ENCODE measurements around the gene CS. TPM values are rescaled to one million over a fixed set of nuclear protein-coding genes. Genes with fewer than 3 reads are reported as not detected.
A peak's percentile ranks its signal among the peaks of the same experiment; 100 is the strongest.
"Not testable (repeated sequence)": the region's sequence is repeated elsewhere in the genome, so short reads cannot be mapped to it uniquely, and the experiment has no call there.

The CS gene
- total RNA-seq, 1 experiment from 2014 or later, result 109 TPM

- DNase-seq (ENCODE audit: low read depth in 1 of 2, low spot score in 2 of 2), result no peak
- Histone ChIP-seq H3K27ac (peak overlapping the region; percentile 97), H3K4me3 (peak overlapping the region; percentile 47)
Observed at GRCh38 chr12:56333197-56333678, 33.1 kb upstream of the CS start.

DNA sequence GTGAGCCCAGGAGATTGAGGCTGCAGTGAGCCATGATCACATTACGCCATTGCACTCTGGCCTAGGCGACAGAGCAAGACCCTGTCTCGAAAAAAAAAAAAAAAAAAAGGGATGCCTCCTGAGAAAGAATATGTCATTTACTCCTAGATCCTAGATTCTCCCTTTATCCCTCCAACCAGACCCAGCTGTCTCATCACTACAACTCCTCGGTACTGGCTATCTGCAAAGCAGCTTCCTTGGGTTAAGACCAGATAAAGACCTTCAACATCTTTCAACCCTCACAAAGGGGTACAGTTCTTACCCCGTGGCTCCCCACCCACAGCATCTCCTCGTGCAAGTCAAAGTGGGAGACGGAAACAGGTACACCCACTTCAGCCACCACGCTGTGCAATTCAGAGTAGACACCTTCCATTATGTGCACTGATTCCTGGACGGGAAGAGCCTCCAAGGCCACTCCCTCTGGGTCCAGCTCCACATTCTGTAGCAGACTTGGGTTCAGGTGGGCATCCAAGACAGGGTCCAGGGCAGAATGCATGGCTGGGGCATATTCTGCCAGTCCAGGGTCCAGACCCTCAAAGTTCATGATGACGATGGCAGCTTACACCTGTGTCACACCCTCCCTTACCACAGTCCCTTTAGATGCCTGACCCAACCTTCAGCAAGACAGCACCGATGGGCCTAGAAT, 32.5 kb upstream of the CS start:
- Histone ChIP-seq H3K9me3 (replicated peaks) (no peaks in the 10 kb centered on the region), H3K27me3 (replicated peaks) (no peaks in the 10 kb centered on the region), H3K4me3 (peak overlapping the region; percentile 47), H3K36me3 (no peaks in the 10 kb centered on the region), H3K27ac (peak overlapping the region; percentile 97), H3K4me1 (replicated peaks) (peaks cover 14% of the 10 kb centered on the region)
- no peak for DNase-seq (ENCODE audit: low read depth in 1 of 2, low spot score in 2 of 2)

More at GRCh38 chr12:56333197-56333678, 33.1 kb upstream of the CS start:
- Histone ChIP-seq H3K36me3 (no peaks in the 10 kb centered on the region), H3K4me1 (replicated peaks) (peaks cover 14% of the 10 kb centered on the region), H3K27me3 (replicated peaks) (no peaks in the 10 kb centered on the region), H3K9me3 (replicated peaks) (no peaks in the 10 kb centered on the region)

GRCh38 chr12:56330936-56331490, 30.9 kb upstream of the CS start:
- Histone ChIP-seq H3K9me3 (replicated peaks) (no peaks in the 10 kb centered on the region), H3K27ac (no peak overlapping the region), H3K36me3 (no peaks in the 10 kb centered on the region), H3K27me3 (replicated peaks) (no peaks in the 10 kb centered on the region), H3K4me3 (no peak overlapping the region), H3K4me1 (replicated peaks) (peaks cover 14% of the 10 kb centered on the region)
- no peak for DNase-seq (ENCODE audit: low read depth in 1 of 2, low spot score in 2 of 2)

GRCh38 chr12:56326533-56326932, 26.4 kb upstream of the CS start:
- Histone ChIP-seq H3K4me3 (no peak overlapping the region), H3K9me3 (replicated peaks) (no peaks in the 10 kb centered on the region), H3K4me1 (replicated peaks) (no peaks in the 10 kb centered on the region), H3K36me3 (peaks cover 3% of the 10 kb centered on the region; the same call in 1 of the 2 replicates), H3K27me3 (replicated peaks) (no peaks in the 10 kb centered on the region), H3K27ac (no peak overlapping the region)
- no peak for DNase-seq (ENCODE audit: low read depth in 1 of 2, low spot score in 2 of 2)

DNA sequence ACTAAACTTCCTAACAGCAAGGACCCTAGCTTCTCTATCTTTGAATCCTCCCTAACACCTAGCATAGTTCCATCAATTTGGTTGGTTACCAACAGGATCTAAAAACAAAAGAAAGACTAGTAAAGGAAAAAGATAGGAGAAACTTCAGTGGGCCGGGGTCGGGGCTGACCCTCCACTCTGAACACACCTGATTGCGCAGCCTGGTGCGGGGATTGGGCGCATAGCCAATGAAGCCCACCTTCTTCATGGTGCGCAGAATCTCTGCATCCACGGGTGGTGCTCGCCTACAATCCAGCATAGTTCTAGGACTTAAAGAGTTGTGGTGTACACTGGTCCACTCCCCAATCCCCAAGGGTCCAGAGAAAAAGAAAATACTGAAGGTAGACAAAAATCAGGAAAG, 26.0 kb upstream of the CS start:
- H3K27me3 ChIP-seq (replicated peaks), result no peaks in the 10 kb centered on the region
- no peak overlapping the region for H3K4me3 ChIP-seq
- H3K4me1 ChIP-seq (replicated peaks), result no peaks in the 10 kb centered on the region
- no peaks in the 10 kb centered on the region for H3K9me3 ChIP-seq (replicated peaks)
- H3K27ac ChIP-seq, result no peak overlapping the region
- peaks cover 3% of the 10 kb centered on the region; the same call in 1 of the 2 replicates for H3K36me3 ChIP-seq
- DNase-seq (ENCODE audit: low read depth in 1 of 2, low spot score in 2 of 2), result no peak

GRCh38 chr12:56324206-56324605, 24.1 kb upstream of the CS start:
- Histone ChIP-seq H3K36me3 (peaks cover 3% of the 10 kb centered on the region), H3K4me3 (no peak overlapping the region)

GRCh38 chr12:56321610-56322009, 21.5 kb upstream of the CS start:
- not testable (repeated sequence) for H3K4me3 ChIP-seq; H3K9me3 ChIP-seq (replicated peaks); H3K27ac ChIP-seq; H3K4me1 ChIP-seq (replicated peaks); DNase-seq (ENCODE audit: low read depth in 1 of 2, low spot score in 2 of 2); H3K36me3 ChIP-seq; H3K27me3 ChIP-seq (replicated peaks)

More at GRCh38 chr12:56324206-56324605, 24.1 kb upstream of the CS start:
- H3K9me3 ChIP-seq (replicated peaks), result no peaks in the 10 kb centered on the region
- H3K4me1 ChIP-seq (replicated peaks), result no peaks in the 10 kb centered on the region
- no peak for DNase-seq (ENCODE audit: low read depth in 1 of 2, low spot score in 2 of 2)
- H3K27me3 ChIP-seq (replicated peaks), result no peaks in the 10 kb centered on the region
- H3K27ac ChIP-seq, result no peak overlapping the region

DNA sequence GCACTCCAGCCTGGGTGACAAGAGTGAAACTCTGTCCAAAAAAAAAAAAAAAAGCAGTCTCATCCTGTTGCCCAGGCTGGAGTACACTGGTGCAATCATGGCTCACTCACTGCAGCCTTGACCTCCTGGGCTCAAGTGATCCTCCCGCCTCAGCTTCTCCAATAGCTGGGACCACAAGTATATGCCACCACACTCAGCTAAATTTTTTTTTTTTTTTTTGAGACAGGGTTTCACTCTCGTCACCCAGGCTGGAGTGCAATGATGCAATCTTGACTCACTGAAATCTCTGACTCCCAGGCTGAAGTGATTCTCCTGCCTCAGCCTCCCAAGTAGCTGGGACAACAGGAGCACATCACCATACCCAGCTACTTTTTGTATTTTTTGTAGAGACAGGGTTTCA, 20.9 kb upstream of the CS start:
- 0 out of 2 replicates have a peak, but pooled peaks cover 3% of the 10 kb centered on the region for H3K4me1 ChIP-seq (replicated peaks)
- no peaks in the 10 kb centered on the region for H3K27me3 ChIP-seq (replicated peaks)
- no peak for DNase-seq (ENCODE audit: low read depth in 1 of 2, low spot score in 2 of 2)
- peaks cover 3% of the 10 kb centered on the region for H3K36me3 ChIP-seq
- no peak overlapping the region for H3K4me3 ChIP-seq
- no peaks in the 10 kb centered on the region for H3K9me3 ChIP-seq (replicated peaks)
- H3K27ac ChIP-seq, result no peak overlapping the region

DNA sequence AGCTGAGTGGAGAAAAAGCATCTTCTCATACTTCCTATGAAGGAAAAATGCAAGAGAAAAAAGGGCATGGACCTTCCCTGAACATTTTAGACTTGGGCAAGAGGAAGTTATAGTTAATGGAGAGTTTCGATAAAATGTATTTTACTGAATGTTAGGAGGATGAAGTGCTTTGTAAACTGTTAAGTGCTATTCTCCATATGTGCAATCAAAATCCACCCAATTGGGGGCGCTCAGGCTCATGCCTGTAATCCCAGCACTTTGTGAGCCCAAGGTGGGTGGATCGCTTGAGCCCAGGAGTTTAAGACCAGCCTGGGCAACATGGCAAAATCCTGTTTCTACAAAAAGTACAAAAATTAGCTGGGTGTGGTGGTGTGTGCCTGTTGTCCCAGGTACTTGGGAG, 17.5 kb upstream of the CS start:
- Histone ChIP-seq H3K4me3 (no peak overlapping the region), H3K27ac (no peak overlapping the region), H3K4me1 (replicated peaks) (peaks cover 10% of the 10 kb centered on the region), H3K27me3 (replicated peaks) (no peaks in the 10 kb centered on the region), H3K36me3 (peaks cover 21% of the 10 kb centered on the region), H3K9me3 (replicated peaks) (no peaks in the 10 kb centered on the region)
- DNase-seq (ENCODE audit: low read depth in 1 of 2, low spot score in 2 of 2), result no peak

DNA sequence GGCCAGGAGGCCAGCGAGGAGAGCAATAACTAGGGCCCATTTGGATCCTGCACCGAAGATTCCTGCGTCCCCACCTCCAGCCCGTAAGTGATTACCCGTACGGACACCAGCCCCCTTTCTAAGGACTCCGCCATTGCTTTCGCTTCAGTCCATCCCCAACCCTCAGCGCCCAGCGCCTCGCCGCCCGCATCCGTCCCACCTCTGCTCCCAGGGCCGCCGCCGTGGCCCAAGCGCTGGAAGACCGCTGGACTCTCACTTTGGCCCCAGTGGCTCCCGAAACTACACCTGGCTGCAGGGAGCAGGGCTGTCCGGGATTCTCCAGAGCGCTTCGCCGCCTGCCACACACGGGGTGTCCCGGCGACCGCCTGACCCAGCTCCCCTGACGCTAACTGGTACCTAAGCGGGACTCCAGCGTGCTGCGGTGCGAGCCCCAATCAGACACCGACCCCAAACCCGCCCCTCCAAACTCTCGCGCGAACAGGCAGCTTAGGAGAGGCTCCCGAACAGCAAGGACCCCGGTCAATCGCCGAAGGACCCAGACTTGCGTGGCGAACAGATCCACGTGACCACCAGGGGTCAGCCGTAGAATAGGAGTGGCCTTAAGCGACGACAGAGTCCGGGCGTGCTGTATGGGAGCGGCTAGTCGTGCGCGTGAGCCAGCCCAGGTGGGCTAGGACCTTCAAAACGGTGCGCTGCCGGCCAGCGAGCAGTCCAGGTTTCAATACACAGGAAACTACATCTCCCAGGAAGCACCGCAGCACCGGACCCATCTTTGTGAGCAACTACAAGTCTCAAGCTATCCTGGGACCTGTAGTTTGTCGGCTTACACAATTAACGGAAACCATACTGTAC, 15.7 kb upstream of the CS start, which contains the start of gene CNPY2:
CNPY2 (minus strand) TSS at position 367 of the 852 bp plus-strand sequence. CDS start 771 bp downstream, outside the sequence.
- peak within 1 kb of the TSS; percentile 65 for H3K27ac ChIP-seq
- peaks cover 10% of the 10 kb centered on the region for H3K4me1 ChIP-seq (replicated peaks)
- peak within 1 kb of the TSS; percentile 67 for H3K4me3 ChIP-seq
- DNase-seq (ENCODE audit: low read depth in 1 of 2, low spot score in 2 of 2), result peak; percentile 97
- peaks cover 29% of the 10 kb centered on the region for H3K36me3 ChIP-seq
- no peaks in the 10 kb centered on the region for H3K27me3 ChIP-seq (replicated peaks)
- H3K9me3 ChIP-seq (replicated peaks), result no peaks in the 10 kb centered on the region

DNA sequence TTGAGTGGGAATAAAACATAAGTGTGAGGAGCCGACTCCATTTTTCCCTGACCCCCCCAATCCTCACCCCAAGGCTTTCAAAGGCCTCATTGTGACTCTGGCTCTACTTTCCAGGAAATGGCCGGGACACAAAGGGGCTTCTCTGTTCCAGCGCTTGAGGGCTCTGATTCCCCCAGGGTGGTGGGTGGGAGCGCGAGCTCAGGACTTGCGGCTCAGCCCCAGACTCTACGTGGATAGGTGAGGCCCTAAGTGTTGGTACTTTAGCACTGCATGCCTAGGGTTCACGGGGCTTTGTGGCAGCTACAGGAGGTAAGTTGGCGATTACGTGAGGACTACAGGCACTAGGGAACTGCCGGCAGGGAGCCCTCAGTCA, 15.1 kb upstream of the CS start:
- no peak for DNase-seq (ENCODE audit: low read depth in 1 of 2, low spot score in 2 of 2)
- H3K4me3 ChIP-seq, result peak overlapping the region; percentile 67

DNA sequence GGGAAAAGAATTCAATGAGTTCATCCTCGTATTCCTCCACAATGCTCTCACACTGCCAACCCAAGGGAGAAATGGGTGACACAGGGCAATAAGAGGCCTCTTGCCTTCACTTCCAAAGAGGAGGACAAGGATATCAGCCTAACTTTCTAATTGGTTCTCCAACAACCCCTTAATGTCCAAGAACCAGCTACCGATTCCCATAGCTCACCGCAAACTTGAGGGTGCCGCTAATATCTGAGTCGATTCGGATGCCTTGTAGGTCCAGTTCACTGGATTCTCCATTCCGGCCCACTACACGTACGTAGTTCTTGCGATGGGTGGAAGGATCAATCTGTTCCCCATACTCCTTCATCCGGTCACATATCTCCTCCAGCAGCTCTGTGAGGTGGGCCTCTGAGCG, 10.9 kb upstream of the CS start:
- Histone ChIP-seq H3K9me3 (replicated peaks) (no peaks in the 10 kb centered on the region), H3K4me1 (replicated peaks) (peaks cover 7% of the 10 kb centered on the region), H3K27me3 (replicated peaks) (no peaks in the 10 kb centered on the region), H3K27ac (no peak overlapping the region), H3K36me3 (peaks cover 64% of the 10 kb centered on the region), H3K4me3 (no peak overlapping the region)
- DNase-seq (ENCODE audit: low read depth in 1 of 2, low spot score in 2 of 2), result no peak

More for the DNA sequence above, 15.1 kb upstream of the CS start:
- Histone ChIP-seq H3K4me1 (replicated peaks) (peaks cover 10% of the 10 kb centered on the region), H3K27me3 (replicated peaks) (no peaks in the 10 kb centered on the region), H3K36me3 (peaks cover 35% of the 10 kb centered on the region), H3K9me3 (replicated peaks) (no peaks in the 10 kb centered on the region), H3K27ac (peak overlapping the region; percentile 65)

GRCh38 chr12:56308714-56309113, 8.6 kb upstream of the CS start:
- no peak overlapping the region for H3K4me3 ChIP-seq
- H3K4me1 ChIP-seq (replicated peaks), result no peaks in the 10 kb centered on the region
- peaks cover 61% of the 10 kb centered on the region for H3K36me3 ChIP-seq

More at GRCh38 chr12:56308714-56309113, 8.6 kb upstream of the CS start:
- no peak for DNase-seq (ENCODE audit: low read depth in 1 of 2, low spot score in 2 of 2)
- no peak overlapping the region for H3K27ac ChIP-seq
- H3K27me3 ChIP-seq (replicated peaks), result no peaks in the 10 kb centered on the region
- no peaks in the 10 kb centered on the region for H3K9me3 ChIP-seq (replicated peaks)
